Caco-2 (cell line): ENCODE data around the gene MMP26. TPM values are rescaled to one million over a fixed set of nuclear protein-coding genes. Genes with fewer than 3 reads are reported as not detected.

ENCODE experiments used
- BruUV-seq: library from RNA; stranded (reverse); fragments of 400-500 nt; replicated peaks from 2 replicates; lab custom pipeline; 2021; lab: Mats Ljungman, UMichigan
- CTCF ChIA-PET: fragments of 300-600 bp; sonication (Branson Sonifier 250); formaldehyde crosslinking; loops from one replicate; lab custom pipeline; 2022; ENCODE audit warnings: antibody characterized with exemption; lab: Charles Lee
- POLR2A ChIA-PET: fragments of 300-600 bp; sonication (Branson Sonifier 250); formaldehyde crosslinking; loops from one replicate; lab custom pipeline; 2022; ENCODE audit warnings: antibody characterized with exemption; lab: Charles Lee
- DNase-seq, 2 experiments: peaks; one replicate each; pipeline versions ENCODE4 v3.0.0 to v3.0.0-alpha.2; 2020 to 2022
- H3K27me3 ChIP-seq: replicated peaks from 2 replicates; pipeline ENCODE4 v1.6.0; 2011; ENCODE audit warnings: low read length; ENCODE audit not compliant: control insufficient read depth, insufficient read depth
- H3K36me3 ChIP-seq: 2 replicates; pipeline ENCODE4 v1.5.1; 2011; ENCODE audit warnings: low read length; ENCODE audit not compliant: control insufficient read depth, insufficient read depth
- H3K4me1 ChIP-seq: fragments of 250-450 bp; sonication (Bioruptor Pico); 2 replicates; pipeline ENCODE4 v1.5.1; 2020; ENCODE audit warnings: mild to moderate bottlenecking
- H3K4me3 ChIP-seq: 2 replicates; pipeline ENCODE4 v1.5.1; 2011; ENCODE audit warnings: low read depth, mild to moderate bottlenecking, control low read depth, low read length
- H3K9me3 ChIP-seq: fragments of 250-450 bp; sonication (Bioruptor Pico); 2 replicates; pipeline ENCODE4 v1.5.1; 2020; ENCODE audit warnings: mild to moderate bottlenecking, moderate library complexity
- H3K27ac Mint-ChIP-seq: one replicate; pipeline ENCODE4 v1.8.0; 2022; ENCODE audit warnings: mixed read lengths; ENCODE audit not compliant: unreplicated experiment
- H3K27me3 Mint-ChIP-seq: one replicate; pipeline ENCODE4 v1.8.0; 2022; ENCODE audit warnings: mixed read lengths; ENCODE audit not compliant: insufficient read depth, unreplicated experiment
- H3K36me3 Mint-ChIP-seq: one replicate; pipeline ENCODE4 v1.8.0; 2022; ENCODE audit warnings: mild to moderate bottlenecking, mixed read lengths; ENCODE audit not compliant: insufficient read depth, unreplicated experiment
- H3K4me1 Mint-ChIP-seq: one replicate; pipeline ENCODE4 v1.8.0; 2022; ENCODE audit warnings: low read depth, mixed read lengths; ENCODE audit not compliant: unreplicated experiment
- H3K4me3 Mint-ChIP-seq: one replicate; pipeline ENCODE4 v1.8.0; 2022; ENCODE audit warnings: mild to moderate bottlenecking, moderate library complexity, mixed read lengths; ENCODE audit not compliant: unreplicated experiment
- H3K9me3 Mint-ChIP-seq: one replicate; pipeline ENCODE4 v1.8.0; 2022; ENCODE audit warnings: mixed read lengths; ENCODE audit not compliant: unreplicated experiment
- CTCF ChIP-seq, 2 experiments: fragments of 200-600 bp in 1 of 2; IDR thresholded peaks; 1 replicate in 1 of 2; 2 replicates in 1 of 2; pipeline versions ENCODE4 v1.5.1 to v1.8.0; 2011 to 2022; ENCODE audit warnings: antibody characterized with exemption in 1 of 2, control low read depth in 1 of 2, inconsistent platforms in 1 of 2, low read depth in 1 of 2, low read length in 1 of 2, mild to moderate bottlenecking in 1 of 2, moderate library complexity in 1 of 2; ENCODE audit not compliant: insufficient read depth in 1 of 2, severe bottlenecking in 1 of 2, unreplicated experiment in 1 of 2
- intact Hi-C: fragments of 100-400 bp; cut with micrococcal nuclease; formaldehyde crosslinking; loops from one replicate; pipeline ENCODE4 v1.10.0; 2022; ENCODE audit not compliant: unreplicated experiment
- total RNA-seq: library from RNA; stranded (reverse); gene quantifications from 2 replicates; pipeline ENCODE4 v1.2.3, GENCODE V29; 2022

MMP26 gene
- total RNA-seq, 1 experiment from 2014 or later = not detected

- H3K4me3 Mint-ChIP-seq = no peak overlapping the region
- no peaks in the 10 kb centered on the region; the same call in 1 of the 2 replicates for H3K27me3 ChIP-seq
- H3K27ac Mint-ChIP-seq = no peak overlapping the region
- no peak for TF ChIP-seq CTCF (IDR thresholded peaks at IDR 0.05; ENCODE audit: insufficient read depth in 1 of 2, low read depth in 1 of 2, low read length in 1 of 2, severe bottlenecking in 1 of 2, unreplicated experiment in 1 of 2)
- H3K9me3 Mint-ChIP-seq = no peaks in the 10 kb centered on the region
- POLR2A ChIA-PET = no interaction called here
- no peak overlapping the region for H3K4me3 ChIP-seq
- H3K9me3 ChIP-seq = no peaks in the 10 kb centered on the region
- intact Hi-C loops = no loop called here
- DNase-seq = no peak
- H3K27me3 Mint-ChIP-seq = peaks cover 3% of the 10 kb centered on the region
- H3K36me3 ChIP-seq = no peaks in the 10 kb centered on the region
- BruUV-seq = no TSS peak
- no peaks in the 10 kb centered on the region for H3K4me1 ChIP-seq
- H3K4me1 Mint-ChIP-seq = no peaks in the 10 kb centered on the region
- no peaks in the 10 kb centered on the region for H3K36me3 Mint-ChIP-seq
- CTCF ChIA-PET = no interaction called here
These were observed 19.8 kb upstream of the MMP26 start for GRCh38 chr11:4684631-4685285.

GRCh38 chr11:4695442-4695841 is 9.1 kb upstream of the MMP26 start:
- Histone ChIP-seq H3K9me3 (no peaks in the 10 kb centered on the region), H3K4me3 (no peak overlapping the region), H3K36me3 (no peaks in the 10 kb centered on the region), H3K27me3 (no peaks in the 10 kb centered on the region), H3K4me1 (no peaks in the 10 kb centered on the region)
- no TSS peak for BruUV-seq
- Mint-ChIP-seq H3K4me1 (no peaks in the 10 kb centered on the region), H3K9me3 (no peaks in the 10 kb centered on the region), H3K36me3 (no peaks in the 10 kb centered on the region), H3K27me3 (peaks cover 13% of the 10 kb centered on the region), H3K4me3 (no peak overlapping the region), H3K27ac (no peak overlapping the region)
- TF ChIP-seq CTCF (IDR thresholded peaks at IDR 0.05; ENCODE audit: insufficient read depth in 1 of 2, low read depth in 1 of 2, low read length in 1 of 2, severe bottlenecking in 1 of 2, unreplicated experiment in 1 of 2) = no peak
- CTCF ChIA-PET = no interaction called here
- intact Hi-C loops = no loop called here
- DNase-seq = no peak
- POLR2A ChIA-PET = no interaction called here

- H3K9me3 Mint-ChIP-seq = no peaks in the 10 kb centered on the region
- Histone ChIP-seq H3K9me3 (no peaks in the 10 kb centered on the region), H3K27me3 (no peaks in the 10 kb centered on the region), H3K4me1 (no peaks in the 10 kb centered on the region), H3K36me3 (no peaks in the 10 kb centered on the region), H3K4me3 (no peak within 1 kb of the TSS)
- intact Hi-C loops = no loop called here
- no peaks in the 10 kb centered on the region for H3K4me1 Mint-ChIP-seq
- no peaks in the 10 kb centered on the region for H3K36me3 Mint-ChIP-seq
- H3K27ac Mint-ChIP-seq = no peak within 1 kb of the TSS
- H3K4me3 Mint-ChIP-seq = no peak within 1 kb of the TSS
- no peak for TF ChIP-seq CTCF (IDR thresholded peaks at IDR 0.05; ENCODE audit: insufficient read depth in 1 of 2, low read depth in 1 of 2, low read length in 1 of 2, severe bottlenecking in 1 of 2, unreplicated experiment in 1 of 2)
- DNase-seq = peak in 1 of 2 experiments; percentile 5
- POLR2A ChIA-PET = no interaction called here
- CTCF ChIA-PET = interaction anchor here (0.9 to 1.2 kb wide), 2 partner anchors 294 to 316 kb away, joined by 3 read pairs; no protein-coding TSS in a partner anchor
- no TSS peak for BruUV-seq
- peaks cover 7% of the 10 kb centered on the region for H3K27me3 Mint-ChIP-seq
These were observed 7.0 kb upstream of the MMP26 start, which contains the start of gene OR51E2 for GRCh38 chr11:4697585-4697984. OR51E2 (minus strand) TSS chr11:4697853; CDS start chr11:4682711, 15,142 bp downstream.
